K562 (cell line): ENCODE data around the gene CGREF1.

Source experiments
- BRCA1 ChIP-seq, 2 experiments: fragments of 450-650 bp in 1 of 2; sonication (generic) in 1 of 2; formaldehyde crosslinking in 1 of 2; IDR thresholded peaks; 2 replicates each; pipeline versions ENCODE4 v1.5.0 to v1.6.1; 2017 to 2020; ENCODE audit warnings: mild to moderate bottlenecking in 1 of 2, missing genetic modification reagents in 1 of 2
- EZH2 ChIP-seq: IDR thresholded peaks from 2 replicates; pipeline ENCODE4 v1.6.1; 2012; ENCODE audit warnings: low read depth, mild to moderate bottlenecking, inconsistent platforms, low read length, borderline replicate concordance
- POLR2A ChIP-seq: fragments of 450-650 bp; conservative IDR thresholded peaks from 2 replicates; pipeline ENCODE4 v1.6.1; 2016
- RAD51 ChIP-seq: fragments of 450-650 bp; IDR thresholded peaks from 2 replicates; pipeline ENCODE4 v1.7.1; 2016; ENCODE audit warnings: low read depth, mild to moderate bottlenecking, borderline replicate concordance
- RB1 ChIP-seq: fragments of 450-650 bp; IDR thresholded peaks from 2 replicates; pipeline ENCODE4 v1.6.1; 2017; ENCODE audit warnings: low read depth, mild to moderate bottlenecking
- SMARCA4 ChIP-seq: fragments of 450-650 bp; IDR thresholded peaks from 2 replicates; pipeline ENCODE4 v1.6.1; 2016
- TAF1 ChIP-seq: IDR thresholded peaks from 2 replicates; pipeline ENCODE4 v1.6.1; 2011; ENCODE audit warnings: mild to moderate bottlenecking, low read length, moderate library complexity; ENCODE audit not compliant: insufficient read depth, control insufficient read depth, severe bottlenecking; ENCODE audit errors: extremely low read depth
- TF ChIP-seq, protein P1 (sequence below): fragments of 450-650 bp; formaldehyde crosslinking; IDR thresholded peaks from 2 replicates; pipeline ENCODE4 v1.4.0; 2022; ENCODE audit warnings: mild to moderate bottlenecking, moderate library complexity

DNA sequence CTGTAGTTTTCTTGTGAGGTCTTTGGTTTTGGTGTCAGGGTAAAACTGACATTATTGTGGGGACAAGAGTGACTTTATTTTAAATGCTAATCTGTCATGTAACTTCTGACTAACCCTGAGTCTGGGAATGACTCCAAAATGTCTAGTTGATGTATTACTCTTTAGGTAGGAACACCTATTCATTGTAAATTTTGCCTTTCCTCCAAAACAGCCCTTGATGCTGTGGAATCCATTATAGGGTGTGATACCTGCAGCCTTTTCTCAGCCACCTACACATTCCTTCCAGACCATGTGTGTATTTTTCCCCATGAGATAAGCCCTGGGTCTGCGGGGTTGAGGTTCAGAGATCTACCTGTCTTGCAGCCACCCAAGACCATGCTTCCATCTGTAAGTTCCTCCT, 24.4 kb upstream of the CGREF1 start:
- TF ChIP-seq EZH2 (no peak), RB1 (no peak), POLR2A (no peak), TAF1 (no peak), SMARCA4 (no peak), BRCA1 (IDR thresholded peaks at IDR 0.05) (no peak), BRCA1 (CRISPR knock-in tag; IDR thresholded peaks at IDR 0.05) (no peak), RAD51 (no peak)
- TF ChIP-seq, protein P1, sequence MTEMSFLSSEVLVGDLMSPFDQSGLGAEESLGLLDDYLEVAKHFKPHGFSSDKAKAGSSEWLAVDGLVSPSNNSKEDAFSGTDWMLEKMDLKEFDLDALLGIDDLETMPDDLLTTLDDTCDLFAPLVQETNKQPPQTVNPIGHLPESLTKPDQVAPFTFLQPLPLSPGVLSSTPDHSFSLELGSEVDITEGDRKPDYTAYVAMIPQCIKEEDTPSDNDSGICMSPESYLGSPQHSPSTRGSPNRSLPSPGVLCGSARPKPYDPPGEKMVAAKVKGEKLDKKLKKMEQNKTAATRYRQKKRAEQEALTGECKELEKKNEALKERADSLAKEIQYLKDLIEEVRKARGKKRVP (CRISPR knock-in tag) = no peak
